T-helper 2 cell treated with Interferon-gamma antibody and Interleukin-4, amounts not matched to agents 100 ng/mL and 5 ng/mL, for 36 hours (primary cell): Measurements from ENCODE around the gene ING5. TPM values are rescaled to one million over a fixed set of nuclear protein-coding genes. Genes with fewer than 3 reads are reported as not detected.

Source experiments
- intact Hi-C: fragments of 100-400 bp; cut with micrococcal nuclease; formaldehyde crosslinking; loops from one replicate; pipeline ENCODE4 v1.15.1; 2023
- total RNA-seq: library from RNA; stranded (reverse); gene quantifications from 2 replicates; pipeline ENCODE4 v1.2.3, GENCODE V29; 2022

ING5 gene
- total RNA-seq, 1 donor from 2014 or later: 41.2 TPM

DNA sequence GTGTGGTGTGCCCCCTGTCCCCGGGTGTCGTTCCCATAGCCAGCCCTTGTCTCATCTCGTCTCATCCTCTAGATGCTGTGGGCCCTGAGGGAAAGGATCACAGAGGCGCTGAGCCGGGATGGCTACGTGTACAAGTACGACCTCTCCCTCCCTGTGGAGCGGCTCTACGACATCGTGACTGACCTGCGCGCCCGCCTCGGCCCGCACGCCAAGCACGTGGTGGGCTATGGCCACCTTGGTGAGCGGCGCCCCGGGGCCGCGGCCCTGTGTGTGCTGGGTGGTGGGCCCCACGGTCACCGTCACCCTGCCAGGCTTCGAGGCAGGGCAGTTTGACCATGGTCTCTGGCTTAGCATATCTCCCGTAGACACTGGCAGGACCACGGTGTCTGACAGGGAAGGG is 53.9 kb downstream of the ING5 start:
- intact Hi-C loops: no loop called here

DNA sequence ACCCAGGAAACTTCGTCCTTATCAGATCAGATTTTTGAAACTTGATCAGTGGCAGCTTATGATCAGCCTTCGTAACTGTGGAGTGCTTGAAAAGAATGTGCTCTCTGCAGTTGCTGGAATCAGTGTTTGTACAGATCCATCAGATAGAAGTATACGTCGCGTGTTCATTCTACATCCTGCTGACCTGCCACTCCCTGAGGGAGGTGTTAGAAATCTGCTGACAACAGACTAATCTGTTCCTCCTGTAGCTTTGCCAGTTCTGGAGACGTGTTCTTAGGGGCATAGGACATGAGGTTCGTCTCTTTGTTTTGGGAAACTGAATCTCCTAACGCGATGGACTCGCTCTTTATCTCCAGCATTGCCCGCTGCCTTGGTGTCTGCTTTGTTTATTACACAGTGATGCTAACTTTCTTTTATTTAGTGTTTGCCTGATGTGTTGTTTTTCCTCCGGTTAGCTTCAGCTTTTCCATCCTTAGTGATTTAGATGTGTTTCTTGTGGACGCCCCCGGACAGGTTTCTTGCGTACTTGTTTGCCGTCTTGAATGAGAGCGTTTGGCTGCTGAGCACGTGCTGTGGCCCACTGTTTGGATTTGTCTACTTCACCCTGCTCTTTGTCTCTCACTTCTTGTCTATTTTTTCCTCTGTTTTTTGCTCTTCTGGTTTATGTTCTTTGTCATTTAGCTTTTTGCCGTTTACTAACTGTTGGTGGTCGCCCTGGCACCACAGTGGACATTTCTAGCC is 57.4 kb downstream of the ING5 start:
- intact Hi-C loops: loop anchor here (2.0 kb wide), 1 partner anchor 18 kb away; no protein-coding TSS in a partner anchor

GRCh38 chr2:241759893-241760292 is 58.1 kb downstream of the ING5 start:
- intact Hi-C loops: loop anchor here (2.0 kb wide), 1 partner anchor 19 kb away; no protein-coding TSS in a partner anchor

DNA sequence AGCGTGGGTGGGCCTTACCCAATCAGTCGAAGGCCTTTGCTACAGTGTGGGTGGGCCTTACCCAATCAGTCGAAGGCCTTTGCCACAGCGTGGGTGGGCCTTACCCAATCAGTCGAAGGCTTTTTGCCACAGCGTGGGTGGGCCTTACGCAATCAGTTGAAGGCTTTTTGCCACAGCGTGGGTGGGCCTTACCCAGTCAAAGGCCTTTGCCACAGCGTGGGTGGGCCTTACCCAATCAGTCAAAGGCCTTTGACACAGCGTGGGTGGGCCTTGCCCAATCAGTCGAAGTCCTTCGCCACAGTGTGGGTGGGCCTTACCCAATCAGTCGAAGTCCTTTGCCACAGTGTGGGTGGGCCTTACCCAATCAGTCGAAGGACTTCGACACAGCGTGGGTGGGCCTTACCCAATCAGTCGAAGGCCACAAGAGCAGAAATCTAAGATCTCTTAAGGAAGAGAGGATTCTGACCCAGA is 58.5 kb downstream of the ING5 start:
- intact Hi-C loops: no loop called here

DNA sequence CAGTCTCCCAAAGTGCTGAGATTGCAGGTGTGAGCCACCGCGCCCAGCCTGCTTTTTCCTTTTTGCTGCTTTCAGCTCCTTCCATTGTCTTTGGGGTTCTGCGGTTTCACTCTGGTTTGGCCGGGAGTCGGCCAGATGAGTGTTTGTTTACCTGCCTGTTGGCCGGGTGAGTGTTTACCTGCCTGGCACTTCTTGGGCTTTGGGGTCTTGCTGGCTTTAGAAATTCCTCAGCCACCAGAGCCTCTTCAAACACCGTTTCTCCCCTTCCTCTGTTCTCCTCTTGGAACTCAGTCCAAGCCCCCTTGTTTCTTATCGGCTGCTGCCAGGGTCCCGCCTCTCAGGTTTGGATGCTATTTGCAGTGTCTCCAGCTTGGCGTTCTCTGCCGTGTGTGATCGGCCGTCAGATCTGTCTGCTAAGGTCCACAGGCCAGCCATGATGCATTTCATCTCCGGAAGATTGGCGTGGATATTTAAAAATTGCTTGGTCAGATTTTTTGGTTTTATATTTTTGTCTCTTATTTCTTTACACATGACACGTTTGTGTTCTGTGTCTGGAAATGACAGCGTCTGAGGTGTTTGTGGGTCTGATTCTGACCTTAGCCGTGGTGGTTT is 60.6 kb downstream of the ING5 start:
- intact Hi-C loops: no loop called here

GRCh38 chr2:241762933-241763369 is 61.1 kb downstream of the ING5 start:
- intact Hi-C loops: no loop called here

DNA sequence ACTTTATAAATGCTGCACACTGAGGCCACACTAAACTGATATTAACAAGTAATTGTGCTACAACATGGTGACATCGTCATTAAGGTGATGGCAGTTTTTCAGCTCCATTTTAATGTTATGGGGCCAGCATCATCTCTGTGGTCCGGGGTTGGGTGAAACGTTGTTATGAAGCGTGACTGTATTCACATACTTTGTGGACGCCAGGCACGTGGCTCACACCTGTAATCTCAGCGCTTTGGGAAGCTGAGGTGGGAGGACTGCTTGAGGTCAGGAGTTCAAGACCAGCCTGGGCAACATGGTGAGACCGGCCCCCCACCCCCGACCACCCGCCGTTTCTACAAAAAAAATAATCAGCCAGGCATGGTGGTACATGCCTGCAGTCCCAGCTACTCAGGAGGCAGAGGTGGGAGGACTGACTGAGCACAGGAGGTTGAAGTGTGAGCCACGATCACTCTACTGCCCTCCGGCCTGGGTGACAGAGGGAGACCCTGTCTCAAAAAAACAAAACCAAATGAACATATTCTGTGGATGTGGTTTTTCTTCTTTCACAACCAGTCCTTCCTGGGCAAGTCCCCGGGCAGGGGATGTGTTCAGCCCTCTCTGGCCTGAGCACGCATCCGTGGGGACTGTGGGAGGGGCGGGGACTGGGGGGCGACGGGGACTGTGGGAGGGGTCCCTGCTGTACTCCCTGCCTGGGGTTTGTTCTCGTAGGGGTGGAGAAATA is 61.9 kb downstream of the ING5 start:
- intact Hi-C loops: no loop called here

DNA sequence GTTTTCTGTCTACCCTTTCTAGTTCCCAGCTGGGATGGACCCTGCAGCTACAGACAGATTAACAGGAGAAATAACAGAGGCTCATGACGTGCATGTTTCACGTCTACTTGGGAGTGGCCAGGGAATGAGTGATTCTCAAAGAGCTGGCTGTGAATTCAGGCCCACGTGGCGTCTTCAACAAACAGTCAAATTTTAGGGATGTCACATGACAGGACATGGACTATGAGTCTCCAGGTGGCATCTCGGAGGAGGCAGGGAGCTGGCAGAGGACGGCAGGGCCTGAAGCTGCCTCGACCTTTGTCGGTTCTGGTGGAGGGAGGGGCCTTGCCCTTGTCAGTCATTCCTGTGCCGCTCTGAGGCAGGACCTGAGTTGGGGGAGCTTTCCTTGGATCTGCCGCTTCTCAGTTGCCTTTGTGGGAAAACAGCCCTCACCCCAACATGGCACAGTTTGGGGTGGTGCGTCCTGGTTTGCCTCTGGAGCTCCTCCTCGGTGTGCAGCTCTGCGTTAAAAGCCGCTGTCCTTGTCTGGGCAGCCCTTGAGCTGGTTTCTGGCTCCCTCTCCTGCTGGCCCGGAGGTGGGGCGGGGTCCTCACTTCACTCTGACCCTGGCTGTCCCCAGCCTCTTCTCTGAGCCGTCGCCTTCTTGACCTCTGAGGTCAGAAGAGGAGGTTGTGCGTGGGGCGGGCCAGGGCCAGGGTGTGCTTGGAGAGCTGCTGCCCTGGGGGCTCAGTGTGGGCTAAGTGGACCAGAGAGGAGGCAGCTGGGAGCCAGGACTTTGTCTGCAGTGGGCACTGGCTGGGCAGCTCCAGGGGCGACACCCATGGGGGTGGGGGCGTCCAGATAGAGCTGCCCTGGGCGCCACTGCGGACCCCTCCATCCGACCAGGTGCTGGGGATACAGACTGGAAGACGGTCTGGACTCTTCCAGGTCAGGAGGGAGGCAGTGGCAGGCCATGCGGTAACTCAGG is 62.7 kb downstream of the ING5 start:
- intact Hi-C loops: no loop called here

- intact Hi-C loops: no loop called here
These were observed 65.8 kb downstream of the ING5 start for GRCh38 chr2:241767464-241768250.

DNA sequence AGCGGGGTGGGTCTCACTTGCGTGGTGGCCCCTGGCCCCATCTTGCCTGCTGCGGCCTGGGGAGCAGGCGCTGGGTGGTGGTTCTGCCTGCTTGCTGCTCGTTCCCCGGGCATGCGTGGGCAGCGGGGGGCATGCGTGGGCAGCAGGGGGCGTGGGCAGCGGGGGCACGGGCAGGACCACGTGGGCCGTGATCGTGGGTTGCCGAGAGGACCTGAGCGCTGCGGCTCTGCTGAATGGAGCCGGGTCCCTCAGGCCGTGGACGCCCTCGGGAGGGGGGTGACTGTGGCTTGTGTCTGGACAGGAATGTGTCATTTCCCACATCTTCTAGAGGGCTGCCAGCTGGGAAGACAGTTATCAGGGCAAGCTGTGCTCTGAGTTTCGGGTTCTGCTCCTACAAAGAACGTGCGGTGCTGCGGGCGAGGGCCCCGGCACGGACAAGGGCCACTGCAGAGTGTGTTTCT is 66.4 kb downstream of the ING5 start:
- intact Hi-C loops: no loop called here

DNA sequence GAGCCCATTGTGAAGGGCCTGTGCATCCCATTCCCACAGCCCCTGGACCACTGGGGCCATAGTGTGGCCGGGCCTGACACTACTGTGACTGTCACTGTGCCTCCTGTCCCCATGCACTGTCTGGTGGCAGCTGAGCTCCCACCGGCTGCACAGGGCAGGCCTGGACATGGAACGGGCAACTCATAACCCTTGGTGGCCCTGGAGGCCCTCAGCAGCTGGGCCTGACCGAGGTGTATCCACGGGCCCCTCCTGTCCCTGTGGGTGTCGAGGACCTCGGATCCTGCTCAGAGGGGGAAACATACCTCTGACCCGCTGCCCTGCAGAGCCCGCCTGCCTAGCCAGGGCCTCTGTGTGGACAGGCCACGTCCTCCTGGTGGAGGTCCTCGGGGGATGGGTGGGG is 67.0 kb downstream of the ING5 start:
- intact Hi-C loops: no loop called here

- intact Hi-C loops: no loop called here
These were observed 68.0 kb downstream of the ING5 start for GRCh38 chr2:241769819-241770184.

DNA sequence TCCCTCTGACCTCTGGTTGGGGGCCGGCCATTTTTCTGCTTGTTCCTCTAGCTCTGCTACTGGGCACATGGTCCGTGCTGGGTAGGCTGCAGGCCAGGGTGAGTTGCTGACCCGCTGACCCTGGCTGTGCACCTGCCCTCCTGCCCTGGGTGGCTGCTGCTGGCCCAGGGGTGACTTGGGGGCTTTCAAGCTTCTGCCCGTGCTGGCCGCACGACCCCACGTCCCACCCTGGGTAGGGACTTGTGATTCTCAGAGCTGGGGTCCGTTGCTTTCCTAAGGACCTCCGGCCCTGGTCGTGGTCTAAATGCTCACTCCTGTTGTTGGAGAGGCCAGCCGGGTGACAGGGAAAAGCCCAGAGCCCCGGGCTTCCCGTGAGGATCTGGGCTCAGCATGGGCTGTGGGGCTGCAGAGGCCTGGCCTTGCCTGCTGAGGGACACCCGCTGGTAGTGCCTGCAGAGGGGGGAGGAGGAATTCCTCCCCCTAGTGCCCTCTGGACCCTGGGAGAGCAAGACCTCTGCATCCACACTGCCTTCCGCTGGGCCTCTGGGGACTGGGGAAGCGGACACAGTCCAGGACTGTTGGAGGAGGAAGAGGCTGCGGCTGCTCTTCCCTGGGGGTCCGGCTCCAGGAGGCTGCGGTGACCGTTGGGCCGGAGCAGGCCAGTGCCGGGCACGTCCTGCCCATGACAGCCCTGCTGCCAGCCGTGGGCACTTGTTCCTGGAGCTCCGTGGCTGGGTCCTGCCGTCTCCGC is 68.5 kb downstream of the ING5 start:
- intact Hi-C loops: no loop called here

- intact Hi-C loops: no loop called here
These were observed 69.1 kb downstream of the ING5 start for GRCh38 chr2:241770936-241771285.

GRCh38 chr2:241771286-241772062 is 69.6 kb downstream of the ING5 start:
- intact Hi-C loops: no loop called here

DNA sequence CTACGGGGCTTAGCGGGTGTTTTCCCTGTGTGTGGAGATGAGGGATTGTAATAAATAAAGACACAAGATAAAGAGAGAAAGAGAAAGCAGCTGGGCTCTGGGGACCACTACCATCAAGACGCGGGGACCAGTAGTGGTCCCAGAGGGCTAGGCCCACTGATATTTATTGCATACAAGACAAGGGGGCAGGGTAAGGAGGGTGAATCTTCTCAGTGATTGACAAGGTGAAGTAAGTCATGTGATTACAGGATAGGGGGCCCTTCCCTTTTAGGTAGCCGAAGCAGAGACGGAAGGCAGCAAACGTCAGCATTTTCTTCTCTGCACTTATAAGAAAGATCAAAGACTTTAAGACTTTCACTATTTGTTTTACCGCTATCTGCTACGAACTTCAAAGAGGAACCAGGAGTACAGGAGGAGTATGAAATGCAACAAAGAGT is 70.2 kb downstream of the ING5 start:
- intact Hi-C loops: no loop called here

DNA sequence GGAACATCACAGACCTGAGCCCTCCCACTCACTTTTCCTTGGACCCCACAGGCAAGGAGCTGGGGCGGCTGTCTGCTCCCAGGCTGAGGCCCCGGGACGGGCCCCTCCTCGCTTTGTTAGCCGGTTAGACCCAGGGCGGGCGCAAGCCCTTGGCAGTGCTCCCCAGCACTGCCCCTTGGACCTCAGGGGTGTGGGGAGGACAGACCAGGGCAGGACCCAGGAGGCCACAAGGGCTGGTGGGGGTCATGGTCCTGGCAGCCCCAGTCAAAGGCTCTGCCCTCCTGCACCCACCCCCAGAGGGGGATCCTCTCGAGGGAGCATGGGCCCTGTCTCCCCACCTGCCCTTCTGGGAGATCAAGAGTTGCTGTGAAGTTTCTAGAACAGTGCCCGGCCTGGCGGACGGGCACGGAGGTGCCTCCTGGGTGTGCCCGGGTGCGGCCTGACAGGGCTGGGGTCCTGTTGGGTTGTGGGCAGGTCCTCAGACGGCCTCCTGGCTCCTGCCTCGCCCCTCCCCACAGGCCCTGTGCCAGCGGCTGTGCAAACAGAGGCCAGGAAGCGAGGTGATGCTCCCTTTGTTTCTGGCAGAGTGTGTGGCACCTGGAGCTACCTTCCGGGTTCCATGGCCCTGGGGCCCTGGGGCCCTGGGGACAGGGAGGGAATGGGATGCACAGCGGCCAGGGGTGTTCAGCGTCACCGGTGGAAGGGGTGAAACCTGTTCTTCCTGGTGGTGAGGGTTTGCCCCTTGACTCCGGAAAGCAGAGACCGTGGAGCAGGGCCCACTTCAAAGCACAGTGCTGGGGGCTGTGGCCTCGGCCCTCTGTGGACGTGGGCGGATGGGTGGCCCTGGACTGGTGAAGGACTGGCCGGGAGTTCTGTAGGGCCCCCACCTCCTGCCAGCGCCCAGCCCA is 71.9 kb downstream of the ING5 start:
- intact Hi-C loops: no loop called here
